Endothelial cell of umbilical vein (primary cell): Measurements from ENCODE around the gene TMLHE.

ENCODE experiments used
- CTCF ChIP-seq, 2 donors: IDR thresholded peaks; 1 replicate in 1 of 2; 2 replicates in 1 of 2; pipeline ENCODE4 v1.5.1; 2011; ENCODE audit warnings: low read length in 2 of 2, mild to moderate bottlenecking in 2 of 2, moderate library complexity in 2 of 2, control low read depth in 1 of 2, inconsistent platforms in 1 of 2, low read depth in 1 of 2; ENCODE audit not compliant: insufficient read depth in 1 of 2; ENCODE audit errors: extremely low read depth in 1 of 2
- POLR2AphosphoS5 ChIP-seq: IDR thresholded peaks from 2 replicates; pipeline ENCODE4 v1.6.1; 2012; ENCODE audit warnings: low read depth, mild to moderate bottlenecking, control low read depth, low read length, moderate library complexity; ENCODE audit not compliant: insufficient read depth

- TF ChIP-seq CTCF (IDR thresholded peaks at IDR 0.05; ENCODE audit: extremely low read depth in 1 of 2, insufficient read depth in 1 of 2, low read depth in 1 of 2, low read length in 2 of 2) (no peak), POLR2AphosphoS5 (peak; percentile 5)
These were observed at the start of gene TMLHE, which contains the start of gene SPRY3 for GRCh38 chrX:155612312-155613224.
